Measurements from ENCODE around the gene GPR12.
A peak's percentile ranks its signal among the peaks of the same experiment; 100 is the strongest.
"Not testable (repeated sequence)": the region's sequence is repeated elsewhere in the genome, so short reads cannot be mapped to it uniquely, and the experiment has no call there.

The GPR12 gene

GRCh38 chr13:26752671-26753070 lies 7.9 kb downstream of the GPR12 start:
- intact Hi-C loops (cut with DNase I): no loop called here
- DNase-seq: no peak

GRCh38 chr13:26749905-26750304 lies 10.7 kb downstream of the GPR12 start:
- peak in 1 of 42 donors; percentile 1 for DNase-seq
- intact Hi-C loops (cut with DNase I): no loop called here

- intact Hi-C loops (cut with DNase I): no loop called here
- no peak for DNase-seq
Observed at GRCh38 chr13:26749285-26749684, 11.3 kb downstream of the GPR12 start.

GRCh38 chr13:26747706-26748105 lies 12.9 kb downstream of the GPR12 start:
- peak in 1 of 42 donors; percentile 38 for DNase-seq
- intact Hi-C loops (cut with DNase I): no loop called here

- DNase-seq: no peak
- intact Hi-C loops (cut with DNase I): no loop called here
Observed at GRCh38 chr13:26743971-26744370, 16.6 kb downstream of the GPR12 start.

- no peak for DNase-seq
- intact Hi-C loops (cut with DNase I): no loop called here
Observed at GRCh38 chr13:26742691-26743358, 17.8 kb downstream of the GPR12 start.

- intact Hi-C loops (cut with DNase I): no loop called here
- peak in 1 of 42 donors; percentile 33 for DNase-seq
Observed at GRCh38 chr13:26735677-26736076, 24.9 kb downstream of the GPR12 start.

- DNase-seq: peak in 1 of 42 donors; percentile 37
- intact Hi-C loops (cut with DNase I): no loop called here
Observed at GRCh38 chr13:26727633-26728032, 33.0 kb downstream of the GPR12 start.

GRCh38 chr13:26727122-26727521 lies 33.5 kb downstream of the GPR12 start:
- DNase-seq: peak in 1 of 42 donors; percentile 38
- intact Hi-C loops (cut with DNase I): no loop called here

- intact Hi-C loops (cut with DNase I): no loop called here
- DNase-seq: peak in 1 of 42 donors; percentile 37
Observed at GRCh38 chr13:26726684-26727083, 33.9 kb downstream of the GPR12 start.

- intact Hi-C loops (cut with DNase I); DNase-seq: not testable (repeated sequence)
Observed at GRCh38 chr13:26723620-26724019, 37.0 kb downstream of the GPR12 start.

GRCh38 chr13:26722321-26722720 lies 38.3 kb downstream of the GPR12 start:
- DNase-seq: peak in 41 of 42 donors; percentile 32 to 91 (median 64)
- intact Hi-C loops (cut with DNase I): no loop called here

GRCh38 chr13:26721251-26722121 lies 39.1 kb downstream of the GPR12 start:
- peak in 40 of 42 donors; percentile 28 to 75 (median 48) for DNase-seq
- intact Hi-C loops (cut with DNase I): no loop called here

- peak in 2 of 42 donors; percentile 31 to 50 for DNase-seq
- intact Hi-C loops (cut with DNase I): no loop called here
Observed at GRCh38 chr13:26719356-26719945, 41.1 kb downstream of the GPR12 start.

GRCh38 chr13:26718872-26719271 lies 41.7 kb downstream of the GPR12 start:
- intact Hi-C loops (cut with DNase I): no loop called here
- DNase-seq: no peak

GRCh38 chr13:26718146-26718545 lies 42.4 kb downstream of the GPR12 start:
- peak in 1 of 42 donors; percentile 25 for DNase-seq
- intact Hi-C loops (cut with DNase I): no loop called here

GRCh38 chr13:26716984-26717383 lies 43.6 kb downstream of the GPR12 start:
- peak in 1 of 42 donors; percentile 35 for DNase-seq
- intact Hi-C loops (cut with DNase I): no loop called here

- intact Hi-C loops (cut with DNase I): no loop called here
- DNase-seq: peak in 2 of 42 donors; percentile 9 to 10
Observed at GRCh38 chr13:26713341-26713740, 47.2 kb downstream of the GPR12 start.

GRCh38 chr13:26711211-26711610 lies 49.4 kb downstream of the GPR12 start:
- intact Hi-C loops (cut with DNase I): no loop called here

GRCh38 chr13:26710166-26710565 lies 50.4 kb downstream of the GPR12 start:
- peak in 1 of 42 donors; percentile 31 for DNase-seq
- intact Hi-C loops (cut with DNase I): no loop called here

More at GRCh38 chr13:26711211-26711610, 49.4 kb downstream of the GPR12 start:
- peak in 1 of 42 donors; percentile 7 for DNase-seq

All from head of caudate nucleus (tissue), 42 donors.